GM12891 (cell line): ENCODE data around the gene MSRB2.

Experiments
- DNase-seq: peaks from one replicate; pipeline ENCODE4 v3.0.0; 2011; ENCODE audit warnings: low spot score; ENCODE audit not compliant: insufficient read length
- FAIRE-seq: peaks from 2 replicates; lab custom pipeline; 2011; peaks lifted over from hg19 to GRCh38; lab: Jason Lieb, UNC
- PAX5 ChIP-seq: IDR thresholded peaks from 2 replicates; pipeline ENCODE4 v1.6.1; 2011; ENCODE audit warnings: low read length, moderate library complexity, mild to moderate bottlenecking; ENCODE audit not compliant: insufficient read depth, severe bottlenecking
- POLR2A ChIP-seq: IDR thresholded peaks from 2 replicates; pipeline ENCODE4 v1.6.1; 2011; ENCODE audit warnings: low read depth, low read length, control low read depth
- POLR2AphosphoS5 ChIP-seq: IDR thresholded peaks from 2 replicates; pipeline ENCODE4 v1.6.1; 2011; ENCODE audit warnings: low read depth, low read length, control low read depth
- POU2F2 ChIP-seq: IDR thresholded peaks from 2 replicates; pipeline ENCODE4 v1.6.1; 2011; ENCODE audit warnings: low read depth, mild to moderate bottlenecking, control low read depth, low read length, moderate library complexity
- SPI1 ChIP-seq: IDR thresholded peaks from 2 replicates; pipeline ENCODE4 v1.6.1; 2011; ENCODE audit warnings: low read depth, low read length, control low read depth
- TAF1 ChIP-seq: IDR thresholded peaks from 2 replicates; pipeline ENCODE4 v1.6.1; 2011; ENCODE audit warnings: low read depth, low read length, control low read depth

Gene MSRB2

DNA sequence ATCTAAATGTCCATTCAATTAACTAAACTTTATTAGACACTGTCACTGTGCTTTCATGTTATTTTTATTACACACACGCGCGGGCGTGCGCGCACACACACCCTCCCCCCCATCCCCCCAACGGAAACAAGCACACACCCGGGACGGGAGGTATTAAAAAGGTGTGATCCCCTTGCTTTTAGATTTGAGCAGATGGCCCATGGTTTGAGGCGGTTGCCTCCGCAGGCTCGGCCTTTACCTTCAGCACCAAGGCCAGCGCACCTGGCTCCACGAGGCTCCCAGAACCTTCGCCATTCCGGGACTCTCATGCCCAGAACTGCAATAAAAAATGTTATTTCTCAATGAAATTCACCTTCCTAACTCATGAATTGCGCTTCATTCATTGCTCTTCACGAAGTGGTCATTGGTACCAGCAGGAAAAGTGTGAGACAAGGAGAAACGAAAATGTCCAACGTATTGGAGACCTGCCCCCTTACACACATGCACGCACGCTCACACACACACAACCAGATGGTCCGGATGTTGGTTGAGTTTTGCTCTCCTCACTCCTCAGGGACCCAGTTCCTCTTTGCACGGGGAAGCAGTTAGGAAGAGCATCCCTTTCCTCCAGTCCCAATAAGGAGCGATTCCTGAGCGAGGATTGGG, 76.0 kb downstream of the MSRB2 start:
- FAIRE-seq (no peak), DNase-seq (no peak)
- TF ChIP-seq SPI1 (no peak), TAF1 (no peak), POLR2AphosphoS5 (no peak), POLR2A (no peak), PAX5 (no peak), POU2F2 (no peak)
